A673 (cell line): ENCODE measurements around the gene MSRB3.

Experiments
- EZH2 ChIP-seq: fragments of 200-600 bp; sonication (generic); IDR thresholded peaks from 2 replicates; pipeline ENCODE4 v1.6.1; 2017; ENCODE audit warnings: borderline replicate concordance, low read depth, mild to moderate bottlenecking, mixed read lengths, antibody characterized with exemption, low read length; ENCODE audit not compliant: poor library complexity, severe bottlenecking
- TF ChIP-seq, protein P1 (sequence below): fragments of 300-800, 200-600 bp; sonication (generic); conservative IDR thresholded peaks from 2 replicates; pipeline ENCODE4 v1.5.1; 2017; ENCODE audit warnings: low read depth, mild to moderate bottlenecking, antibody characterized with exemption, low read length, moderate library complexity, mixed read lengths

GRCh38 chr12:65269603-65270002, 8.9 kb upstream of the MSRB3 start:
- TF ChIP-seq, protein P1, sequence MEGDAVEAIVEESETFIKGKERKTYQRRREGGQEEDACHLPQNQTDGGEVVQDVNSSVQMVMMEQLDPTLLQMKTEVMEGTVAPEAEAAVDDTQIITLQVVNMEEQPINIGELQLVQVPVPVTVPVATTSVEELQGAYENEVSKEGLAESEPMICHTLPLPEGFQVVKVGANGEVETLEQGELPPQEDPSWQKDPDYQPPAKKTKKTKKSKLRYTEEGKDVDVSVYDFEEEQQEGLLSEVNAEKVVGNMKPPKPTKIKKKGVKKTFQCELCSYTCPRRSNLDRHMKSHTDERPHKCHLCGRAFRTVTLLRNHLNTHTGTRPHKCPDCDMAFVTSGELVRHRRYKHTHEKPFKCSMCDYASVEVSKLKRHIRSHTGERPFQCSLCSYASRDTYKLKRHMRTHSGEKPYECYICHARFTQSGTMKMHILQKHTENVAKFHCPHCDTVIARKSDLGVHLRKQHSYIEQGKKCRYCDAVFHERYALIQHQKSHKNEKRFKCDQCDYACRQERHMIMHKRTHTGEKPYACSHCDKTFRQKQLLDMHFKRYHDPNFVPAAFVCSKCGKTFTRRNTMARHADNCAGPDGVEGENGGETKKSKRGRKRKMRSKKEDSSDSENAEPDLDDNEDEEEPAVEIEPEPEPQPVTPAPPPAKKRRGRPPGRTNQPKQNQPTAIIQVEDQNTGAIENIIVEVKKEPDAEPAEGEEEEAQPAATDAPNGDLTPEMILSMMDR: no peak
- TF ChIP-seq EZH2: no peak
